CD14-positive monocyte (primary cell): ENCODE measurements around the gene SFT2D3. TPM values are rescaled to one million over a fixed set of nuclear protein-coding genes. Genes with fewer than 3 reads are reported as not detected.

Experiments
- DNase-seq, 3 donors: peaks; one replicate each; pipeline ENCODE4 v3.0.0-alpha.2; 2011 to 2022
- H2AFZ ChIP-seq: 2 replicates; pipeline ENCODE4 v1.6.0; 2012; ENCODE audit warnings: mild to moderate bottlenecking, low read depth, low read length, inconsistent platforms; ENCODE audit not compliant: insufficient read depth, poor library complexity, severe bottlenecking
- H3K27ac ChIP-seq, 2 donors: 1 replicate in 1 of 2; 2 replicates in 1 of 2; pipeline ENCODE4 v1.5.1; 2012 to 2013; ENCODE audit warnings: low read length in 2 of 2, control low read depth in 1 of 2, inconsistent platforms in 1 of 2, low read depth in 1 of 2, mild to moderate bottlenecking in 1 of 2
- H3K27me3 ChIP-seq, 2 donors: one replicate each; pipeline versions ENCODE4 v1.6.0 to v1.6.1; 2011 to 2013; ENCODE audit warnings: low read length in 2 of 2; ENCODE audit not compliant: control insufficient read depth in 2 of 2, insufficient read depth in 2 of 2
- H3K36me3 ChIP-seq, 2 donors: replicated peaks in 1 of 2; 1 replicate in 1 of 2; 2 replicates in 1 of 2; pipeline versions ENCODE4 v1.5.1 to v1.6.1; 2012 to 2013; ENCODE audit warnings: low read length in 2 of 2, control low read depth in 1 of 2, inconsistent platforms in 1 of 2, mild to moderate bottlenecking in 1 of 2; ENCODE audit not compliant: insufficient read depth in 2 of 2, control insufficient read depth in 1 of 2
- H3K4me1 ChIP-seq, 2 donors: 1 replicate in 1 of 2; 2 replicates in 1 of 2; pipeline versions ENCODE4 v1.5.1 to v1.6.1; 2012 to 2013; ENCODE audit warnings: low read length in 2 of 2, control low read depth in 1 of 2, inconsistent platforms in 1 of 2, mild to moderate bottlenecking in 1 of 2, moderate library complexity in 1 of 2; ENCODE audit not compliant: insufficient read depth in 2 of 2, control insufficient read depth in 1 of 2
- H3K4me2 ChIP-seq: replicated peaks from 2 replicates; pipeline ENCODE3; 2012; ENCODE audit warnings: low read length, moderate library complexity, mild to moderate bottlenecking; ENCODE audit not compliant: poor library complexity, severe bottlenecking; ENCODE audit errors: extremely low read depth
- H3K4me3 ChIP-seq, 3 experiments: fragments of 200-600 bp in 1 of 3; sonication (generic) in 1 of 3; replicated peaks in 1 of 3; 1 replicate in 2 of 3; 2 replicates in 1 of 3; pipeline ENCODE4 v1.5.1; 2011 to 2013; ENCODE audit warnings: low read length in 3 of 3, mild to moderate bottlenecking in 3 of 3, control low read depth in 2 of 3, low read depth in 2 of 3, inconsistent platforms in 1 of 3, moderate library complexity in 1 of 3
- H3K79me2 ChIP-seq: 2 replicates; pipeline ENCODE4 v1.6.0; 2012; ENCODE audit warnings: mild to moderate bottlenecking, control low read depth, inconsistent platforms, low read length, moderate library complexity; ENCODE audit not compliant: insufficient read depth
- H3K9ac ChIP-seq: 2 replicates; pipeline ENCODE4 v1.6.0; 2017; ENCODE audit warnings: low read length, mild to moderate bottlenecking; ENCODE audit not compliant: insufficient read depth, poor library complexity, severe bottlenecking
- H3K9me3 ChIP-seq, 2 donors: replicated peaks in 1 of 2; 1 replicate in 1 of 2; 2 replicates in 1 of 2; pipeline versions ENCODE4 v1.5.1 to v1.6.1; 2012 to 2013; ENCODE audit warnings: low read length in 2 of 2, control low read depth in 1 of 2; ENCODE audit not compliant: control insufficient read depth in 1 of 2, insufficient read depth in 1 of 2
- H4K20me1 ChIP-seq: 2 replicates; pipeline ENCODE4 v1.6.0; 2012; ENCODE audit warnings: mild to moderate bottlenecking, low read length, control low read depth, moderate library complexity; ENCODE audit not compliant: insufficient read depth
- H3K27ac Mint-ChIP-seq, 7 donors: one replicate each; pipeline ENCODE4 v1.8.0; 2020; ENCODE audit warnings: mild to moderate bottlenecking in 7 of 7, mixed read lengths in 7 of 7, moderate library complexity in 6 of 7, inconsistent platforms in 2 of 7
- H3K27me3 Mint-ChIP-seq, 3 donors: one replicate each; pipeline ENCODE4 v1.8.0; 2021 to 2022; ENCODE audit warnings: low read depth in 3 of 3, mild to moderate bottlenecking in 3 of 3, mixed read lengths in 3 of 3, moderate library complexity in 3 of 3, inconsistent platforms in 1 of 3
- H3K36me3 Mint-ChIP-seq, 2 donors: one replicate each; pipeline ENCODE4 v1.8.0; 2020; ENCODE audit warnings: mixed read lengths in 2 of 2, inconsistent platforms in 1 of 2, mild to moderate bottlenecking in 1 of 2
- H3K4me1 Mint-ChIP-seq: one replicate; pipeline ENCODE4 v1.8.0; 2020; ENCODE audit warnings: mild to moderate bottlenecking, mixed read lengths
- H3K4me3 Mint-ChIP-seq, 2 donors: one replicate each; pipeline ENCODE4 v1.8.0; 2020; ENCODE audit warnings: mild to moderate bottlenecking in 2 of 2, mixed read lengths in 2 of 2, moderate library complexity in 1 of 2
- H3K9me3 Mint-ChIP-seq, 7 donors: one replicate each; pipeline ENCODE4 v1.8.0; 2020 to 2022; ENCODE audit warnings: mixed read lengths in 7 of 7, mild to moderate bottlenecking in 6 of 7, moderate library complexity in 6 of 7, inconsistent platforms in 2 of 7
- WGBS: methylation state at CpG from one replicate; pipeline ENCODE4 v1.1.5; 2013; ENCODE audit warnings: missing lambda C conversion rate; ENCODE audit not compliant: insufficient coverage; 5-methylcytosine and 5-hydroxymethylcytosine counted together
- intact Hi-C, 2 donors: fragments of 100-400 bp; cut with micrococcal nuclease; formaldehyde crosslinking; loops; one replicate each; pipeline versions ENCODE4 v1.15.0 to v1.15.1; 2023
- polyA plus RNA-seq, 3 donors: library from polyadenylated mRNA; depleted of rRNA in 1 of 3; unstranded in 2 of 3; stranded (reverse) in 1 of 3; fragments of 300-500 nt in 2 of 3; fragments of >200 nt in 1 of 3; fragmentation: Illumina TruSeq in 2 of 3; gene quantifications; 1 replicate in 2 of 3; 2 replicates in 1 of 3; pipeline ENCODE4 v1.2.3, GENCODE V29; 2012 to 2021
- TF ChIP-seq, protein P1 (sequence below): fragments of 200-600 bp; IDR thresholded peaks from one replicate; pipeline ENCODE4 v1.8.0; 2022; ENCODE audit warnings: antibody characterized with exemption, mild to moderate bottlenecking

Gene SFT2D3
- polyA plus RNA-seq, 3 donors = 3.8 to 4.9 TPM; not detected in 1

DNA sequence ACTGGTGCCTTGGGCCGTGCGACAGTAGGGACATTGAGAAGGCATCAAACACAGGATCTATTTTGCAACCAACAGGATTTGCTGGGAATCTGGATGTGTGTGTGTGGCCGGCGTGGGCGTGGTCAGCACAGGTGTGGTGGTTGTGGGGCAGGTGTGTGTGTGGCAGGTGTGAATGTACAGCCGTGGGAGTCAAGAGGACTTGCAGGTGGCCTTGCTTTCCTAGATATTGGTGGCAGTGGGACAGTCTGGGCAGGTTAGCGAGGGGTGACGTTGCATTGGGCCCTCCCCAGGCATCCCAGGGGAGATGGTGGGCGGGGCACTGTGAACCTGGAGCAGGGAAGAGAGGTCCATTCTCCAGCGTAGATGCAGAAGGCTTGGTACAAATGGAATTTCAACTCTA is 22.8 kb upstream of the SFT2D3 start:
- intact Hi-C loops = no loop called here
- H3K4me3 Mint-ChIP-seq = peak overlapping the region in 1 of 2 donors; percentile 14
- peaks cover 54 to 73% (median 56%) of the 10 kb centered on the region in 3 donors for H3K27me3 Mint-ChIP-seq
- Histone ChIP-seq H3K36me3 (no peaks in the 10 kb centered on the region), H4K20me1 (no peaks in the 10 kb centered on the region), H3K27ac (no peak overlapping the region), H2AFZ (no peak overlapping the region), H3K9ac (no peak overlapping the region), H3K4me2 (no peak overlapping the region), H3K79me2 (no peaks in the 10 kb centered on the region), H3K4me3 (no peak overlapping the region), H3K9me3 (peaks cover 5 to 7% of the 10 kb centered on the region in 2 donors), H3K27me3 (peaks cover 20 to 57% of the 10 kb centered on the region in 2 donors), H3K4me1 (peaks cover 7 to 13% of the 10 kb centered on the region in 2 donors)
- H3K9me3 Mint-ChIP-seq = peaks cover 0 to 10% (median 6%) of the 10 kb centered on the region in 7 donors
- H3K4me1 Mint-ChIP-seq = peaks cover 21% of the 10 kb centered on the region
- H3K27ac Mint-ChIP-seq = no peak overlapping the region
- DNase-seq = no peak
- 98% methylated on average over 10 of the region's 10 CpGs for WGBS
- TF ChIP-seq, protein P1, sequence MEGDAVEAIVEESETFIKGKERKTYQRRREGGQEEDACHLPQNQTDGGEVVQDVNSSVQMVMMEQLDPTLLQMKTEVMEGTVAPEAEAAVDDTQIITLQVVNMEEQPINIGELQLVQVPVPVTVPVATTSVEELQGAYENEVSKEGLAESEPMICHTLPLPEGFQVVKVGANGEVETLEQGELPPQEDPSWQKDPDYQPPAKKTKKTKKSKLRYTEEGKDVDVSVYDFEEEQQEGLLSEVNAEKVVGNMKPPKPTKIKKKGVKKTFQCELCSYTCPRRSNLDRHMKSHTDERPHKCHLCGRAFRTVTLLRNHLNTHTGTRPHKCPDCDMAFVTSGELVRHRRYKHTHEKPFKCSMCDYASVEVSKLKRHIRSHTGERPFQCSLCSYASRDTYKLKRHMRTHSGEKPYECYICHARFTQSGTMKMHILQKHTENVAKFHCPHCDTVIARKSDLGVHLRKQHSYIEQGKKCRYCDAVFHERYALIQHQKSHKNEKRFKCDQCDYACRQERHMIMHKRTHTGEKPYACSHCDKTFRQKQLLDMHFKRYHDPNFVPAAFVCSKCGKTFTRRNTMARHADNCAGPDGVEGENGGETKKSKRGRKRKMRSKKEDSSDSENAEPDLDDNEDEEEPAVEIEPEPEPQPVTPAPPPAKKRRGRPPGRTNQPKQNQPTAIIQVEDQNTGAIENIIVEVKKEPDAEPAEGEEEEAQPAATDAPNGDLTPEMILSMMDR = no peak
- peaks cover 3 to 11% of the 10 kb centered on the region in 2 donors for H3K36me3 Mint-ChIP-seq

DNA sequence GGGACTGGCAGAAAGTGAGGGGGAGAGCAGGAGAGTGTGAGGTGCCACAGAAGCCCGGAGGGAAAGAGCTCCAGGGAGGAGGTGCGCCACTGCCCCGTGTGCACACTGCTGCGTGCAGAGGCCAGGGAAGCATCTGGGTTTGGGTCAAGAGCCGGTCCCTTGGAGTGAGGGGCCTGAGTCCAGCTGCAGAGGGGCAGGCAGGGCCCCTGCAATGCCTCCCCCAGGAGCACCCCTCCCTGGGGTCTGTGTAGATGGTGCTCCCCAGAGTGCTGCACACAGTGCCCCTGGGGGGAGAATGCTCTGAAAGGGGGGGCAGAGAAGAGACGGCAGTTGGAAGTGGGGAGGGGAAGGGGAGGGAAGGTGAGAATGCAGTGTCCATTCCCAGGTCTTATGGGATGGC is 22.3 kb upstream of the SFT2D3 start:
- Histone ChIP-seq H3K9ac (no peak overlapping the region), H3K27ac (no peak overlapping the region), H3K27me3 (peaks cover 20 to 52% of the 10 kb centered on the region in 2 donors), H3K36me3 (no peaks in the 10 kb centered on the region), H3K9me3 (peaks cover 5 to 7% of the 10 kb centered on the region in 2 donors), H4K20me1 (no peaks in the 10 kb centered on the region), H3K4me2 (no peak overlapping the region), H3K79me2 (no peaks in the 10 kb centered on the region), H3K4me1 (peaks cover 7 to 13% of the 10 kb centered on the region in 2 donors), H2AFZ (no peak overlapping the region), H3K4me3 (no peak overlapping the region)
- Mint-ChIP-seq H3K27ac (no peak overlapping the region), H3K4me1 (peaks cover 21% of the 10 kb centered on the region), H3K27me3 (peaks cover 49 to 69% (median 51%) of the 10 kb centered on the region in 3 donors), H3K36me3 (peaks cover 3 to 11% of the 10 kb centered on the region in 2 donors), H3K4me3 (no peak overlapping the region), H3K9me3 (peaks cover 0 to 10% (median 6%) of the 10 kb centered on the region in 7 donors)
- 98% methylated on average over 6 of the region's 6 CpGs for WGBS
- no peak for DNase-seq
- intact Hi-C loops = no loop called here
- TF ChIP-seq, protein P1 = no peak
